Measurements from ENCODE around the gene NRAP. TPM values are rescaled to one million over a fixed set of nuclear protein-coding genes. Genes with fewer than 3 reads are reported as not detected.

Gene NRAP
- total RNA-seq, 1 donor from 2014 or later: not detected

- Mint-ChIP-seq H3K4me3 (ENCODE audit: unreplicated experiment) (no peak overlapping the region), H3K9me3 (ENCODE audit: low read depth) (no peaks in the 10 kb centered on the region), H3K4me1 (ENCODE audit: low read depth) (peaks cover 4% of the 10 kb centered on the region), H3K36me3 (ENCODE audit: low read depth) (no peaks in the 10 kb centered on the region), H3K27me3 (ENCODE audit: low read depth) (peaks cover 43% of the 10 kb centered on the region), H3K27ac (ENCODE audit: unreplicated experiment) (no peak overlapping the region)
- no peak for TF ChIP-seq CTCF (IDR thresholded peaks at IDR 0.05)
- DNase-seq (ENCODE audit: low spot score): no peak
These were observed 42.0 kb downstream of the NRAP start for GRCh38 chr10:113621799-113622198.

GRCh38 chr10:113620936-113621335 lies 42.9 kb downstream of the NRAP start:
- Mint-ChIP-seq H3K4me1 (ENCODE audit: low read depth) (no peaks in the 10 kb centered on the region), H3K27me3 (ENCODE audit: low read depth) (peaks cover 51% of the 10 kb centered on the region)

GRCh38 chr10:113620511-113620910 lies 43.3 kb downstream of the NRAP start:
- no peaks in the 10 kb centered on the region for H3K9me3 Mint-ChIP-seq (ENCODE audit: low read depth)
- no peak for DNase-seq (ENCODE audit: low spot score)
- no peaks in the 10 kb centered on the region for H3K36me3 Mint-ChIP-seq (ENCODE audit: low read depth)
- H3K27me3 Mint-ChIP-seq (ENCODE audit: low read depth): peaks cover 56% of the 10 kb centered on the region
- no peak overlapping the region for H3K4me3 Mint-ChIP-seq (ENCODE audit: unreplicated experiment)
- TF ChIP-seq CTCF (IDR thresholded peaks at IDR 0.05): no peak
- H3K4me1 Mint-ChIP-seq (ENCODE audit: low read depth): no peaks in the 10 kb centered on the region
- H3K27ac Mint-ChIP-seq (ENCODE audit: unreplicated experiment): no peak overlapping the region

More at GRCh38 chr10:113620936-113621335, 42.9 kb downstream of the NRAP start:
- DNase-seq (ENCODE audit: low spot score): no peak
- no peak for TF ChIP-seq CTCF (IDR thresholded peaks at IDR 0.05)
- Mint-ChIP-seq H3K27ac (ENCODE audit: unreplicated experiment) (no peak overlapping the region), H3K4me3 (ENCODE audit: unreplicated experiment) (no peak overlapping the region), H3K9me3 (ENCODE audit: low read depth) (no peaks in the 10 kb centered on the region), H3K36me3 (ENCODE audit: low read depth) (no peaks in the 10 kb centered on the region)

- H3K9me3 Mint-ChIP-seq (ENCODE audit: low read depth): no peaks in the 10 kb centered on the region
- H3K4me3 Mint-ChIP-seq (ENCODE audit: unreplicated experiment): no peak overlapping the region
- H3K4me1 Mint-ChIP-seq (ENCODE audit: low read depth): no peaks in the 10 kb centered on the region
- H3K36me3 Mint-ChIP-seq (ENCODE audit: low read depth): no peaks in the 10 kb centered on the region
- H3K27ac Mint-ChIP-seq (ENCODE audit: unreplicated experiment): no peak overlapping the region
- TF ChIP-seq CTCF (IDR thresholded peaks at IDR 0.05): no peak
- peaks cover 56% of the 10 kb centered on the region for H3K27me3 Mint-ChIP-seq (ENCODE audit: low read depth)
- DNase-seq (ENCODE audit: low spot score): no peak
These were observed 44.4 kb downstream of the NRAP start for GRCh38 chr10:113619401-113619800.

- H3K9me3 Mint-ChIP-seq (ENCODE audit: low read depth): no peaks in the 10 kb centered on the region
- H3K27ac Mint-ChIP-seq (ENCODE audit: unreplicated experiment): no peak overlapping the region
- no peaks in the 10 kb centered on the region for H3K36me3 Mint-ChIP-seq (ENCODE audit: low read depth)
- no peak for DNase-seq (ENCODE audit: low spot score)
- H3K4me1 Mint-ChIP-seq (ENCODE audit: low read depth): no peaks in the 10 kb centered on the region
- no peak for TF ChIP-seq CTCF (IDR thresholded peaks at IDR 0.05)
- H3K27me3 Mint-ChIP-seq (ENCODE audit: low read depth): peaks cover 56% of the 10 kb centered on the region
- H3K4me3 Mint-ChIP-seq (ENCODE audit: unreplicated experiment): no peak overlapping the region
These were observed 45.5 kb downstream of the NRAP start for GRCh38 chr10:113618338-113618737.
